NCI-H1930 (cell line): ENCODE data around the gene CELF1.

Experiments used
- DNase-seq, 2 experiments: peaks; one replicate each; lab custom pipeline; 2025; lab: John Stamatoyannopoulos, UW

Gene CELF1

DNA sequence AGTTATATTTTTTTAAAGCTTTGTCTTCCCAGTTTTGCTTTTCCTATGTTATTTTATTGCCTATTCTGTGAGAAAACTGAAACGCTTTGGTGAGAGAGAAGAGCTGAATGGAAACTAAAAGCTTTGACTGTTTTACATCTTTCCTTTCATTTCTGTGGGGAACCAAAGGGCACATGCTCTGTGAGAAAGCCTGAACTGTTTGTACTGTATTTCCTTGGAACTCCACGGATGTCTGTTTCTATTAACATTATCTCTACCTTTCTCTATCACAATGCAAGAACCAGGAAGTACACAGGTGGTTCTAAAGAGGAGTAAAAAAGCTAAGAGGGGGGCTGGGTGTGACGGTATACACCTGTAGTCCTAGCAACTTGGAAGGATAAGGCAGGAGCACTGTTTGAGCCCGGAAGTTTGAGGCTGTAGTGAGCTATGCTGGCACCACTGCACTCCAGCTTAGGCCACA, 43.8 kb downstream of the CELF1 start:
- DNase-seq: no peak

DNA sequence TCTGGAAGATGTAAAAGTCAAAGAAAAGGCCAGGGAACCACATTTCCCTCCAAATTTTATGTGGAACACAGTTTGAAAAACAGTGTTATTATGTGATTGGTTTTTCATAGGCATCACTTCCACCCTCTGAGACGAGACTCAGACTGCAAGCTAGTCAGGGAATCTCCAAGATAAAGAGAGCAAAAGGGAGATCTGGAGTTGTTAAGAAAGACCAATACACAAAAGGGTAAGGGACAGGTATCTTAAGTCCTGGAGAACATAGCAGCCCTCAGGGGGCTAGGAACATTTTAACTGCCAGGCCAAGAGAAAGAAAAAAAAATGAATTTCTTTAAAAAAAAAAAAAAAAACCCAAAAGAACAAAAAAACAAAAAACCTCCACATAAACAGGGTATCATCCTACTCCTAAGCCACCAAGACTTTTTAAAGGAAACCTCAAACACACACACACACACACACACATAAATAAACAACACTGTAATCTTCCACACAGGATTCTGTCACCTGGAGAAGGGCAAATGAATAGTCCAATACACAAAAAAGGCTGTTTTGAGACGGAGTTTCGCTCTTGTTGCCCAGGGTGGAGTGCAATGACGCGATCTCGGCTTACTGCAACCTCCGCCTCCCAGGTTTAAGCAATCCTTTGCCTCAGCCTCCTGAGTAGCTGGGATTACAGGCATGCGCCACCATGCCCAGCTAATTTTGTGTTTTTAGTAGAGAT, 44.5 kb downstream of the CELF1 start:
- no peak for DNase-seq

DNA sequence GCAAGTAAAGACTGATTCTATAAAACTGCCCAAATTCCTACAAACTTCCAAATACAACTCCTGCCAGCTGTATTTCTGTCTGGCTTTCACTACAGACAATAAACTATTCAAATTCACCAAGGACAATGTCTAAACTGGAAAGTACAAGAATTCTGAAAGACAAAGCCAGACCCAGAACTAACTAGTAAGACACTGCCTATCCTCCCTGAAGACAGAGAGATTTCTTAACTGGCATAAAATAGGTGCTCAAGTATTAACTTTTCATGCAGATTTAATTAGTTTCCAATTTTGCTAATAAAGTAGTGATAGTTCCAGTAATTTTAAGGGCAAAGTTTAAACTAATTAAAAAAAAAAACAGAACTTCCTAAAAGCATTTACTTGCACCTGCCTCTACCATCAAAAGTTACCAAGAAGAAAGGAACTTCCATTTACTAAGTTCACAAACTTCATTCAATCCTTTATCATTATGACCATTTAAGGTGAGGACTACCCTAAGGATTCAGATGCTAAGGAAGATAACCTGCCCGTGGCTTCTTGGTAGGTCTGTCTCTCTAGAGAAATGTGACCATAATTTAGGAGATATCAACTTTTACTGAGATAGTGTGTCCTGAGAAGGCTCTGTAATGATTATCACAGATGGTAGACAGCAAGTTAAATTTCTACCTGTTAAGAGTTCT, 45.2 kb downstream of the CELF1 start:
- DNase-seq: no peak

DNA sequence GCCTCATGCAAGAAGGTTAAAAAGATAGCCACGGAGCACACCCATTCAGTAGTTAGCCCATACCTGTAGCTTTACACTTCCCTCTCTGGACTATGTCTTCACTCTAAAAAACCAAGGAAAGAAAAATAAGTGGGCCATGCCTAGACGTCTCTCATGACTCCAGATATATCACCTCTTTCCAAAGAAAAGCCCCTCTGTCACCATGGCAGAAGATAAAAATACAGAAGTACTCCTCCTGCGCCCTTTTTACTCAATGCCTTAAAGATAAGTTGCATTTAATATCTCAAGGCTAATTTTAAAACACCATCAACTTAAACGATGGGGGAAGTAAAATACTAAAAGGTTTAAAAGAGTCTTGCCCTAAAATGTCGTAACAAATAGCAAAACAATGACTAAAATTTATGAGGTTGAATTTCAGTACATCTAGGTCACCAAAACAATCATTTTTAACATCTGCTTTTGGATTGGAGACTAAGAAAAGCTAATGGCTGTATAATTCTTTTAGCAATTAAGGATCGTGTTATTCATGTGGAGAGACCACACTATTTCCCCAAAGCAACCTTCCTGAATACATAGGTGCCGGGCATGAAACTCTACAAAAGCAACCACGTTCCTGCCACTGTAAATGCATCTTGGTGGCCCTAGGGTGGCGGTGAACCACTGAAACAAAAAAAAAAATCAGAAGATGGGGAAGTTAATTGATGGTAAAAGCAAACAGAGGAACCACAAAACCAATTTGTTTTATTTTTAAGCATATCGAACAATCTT, 46.0 kb downstream of the CELF1 start:
- DNase-seq: no peak

DNA sequence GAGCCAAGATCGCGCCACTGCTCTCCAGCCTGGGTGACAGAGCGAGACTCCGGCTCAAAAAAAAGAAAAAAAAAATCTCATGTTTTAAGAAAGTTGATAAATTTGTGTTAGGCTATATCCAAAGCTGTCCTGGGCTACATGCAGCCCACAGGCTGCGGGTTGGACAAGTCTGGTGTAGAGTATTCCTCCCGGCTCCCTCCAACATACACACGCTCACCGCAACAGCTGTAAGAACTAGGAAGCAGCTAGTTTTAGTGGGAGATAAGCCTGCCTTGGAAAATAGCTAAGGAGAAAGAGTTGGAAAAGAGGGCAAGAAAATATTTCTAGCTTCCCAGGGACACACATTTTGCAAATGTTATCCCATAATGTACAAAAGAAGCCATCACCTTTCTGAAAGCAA, 46.6 kb downstream of the CELF1 start:
- no peak for DNase-seq

DNA sequence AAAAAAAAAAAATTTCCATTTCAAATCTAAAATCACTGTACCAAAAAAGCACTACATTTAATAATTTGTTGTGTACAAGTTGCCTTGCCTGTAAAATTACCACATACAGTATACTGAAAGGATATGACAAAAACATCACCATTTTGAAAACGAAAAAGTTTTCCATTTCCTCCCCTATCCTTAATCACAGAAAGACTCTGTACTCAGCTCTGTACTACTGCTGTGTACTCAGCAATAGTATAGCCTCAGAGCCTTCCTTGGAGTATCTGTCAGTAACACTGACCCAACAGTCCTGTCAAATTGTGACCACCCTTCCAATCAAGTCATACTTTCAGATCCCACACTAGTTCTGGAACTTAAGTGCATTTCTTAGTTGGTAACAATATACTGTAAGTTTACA, 48.0 kb downstream of the CELF1 start:
- no peak for DNase-seq

DNA sequence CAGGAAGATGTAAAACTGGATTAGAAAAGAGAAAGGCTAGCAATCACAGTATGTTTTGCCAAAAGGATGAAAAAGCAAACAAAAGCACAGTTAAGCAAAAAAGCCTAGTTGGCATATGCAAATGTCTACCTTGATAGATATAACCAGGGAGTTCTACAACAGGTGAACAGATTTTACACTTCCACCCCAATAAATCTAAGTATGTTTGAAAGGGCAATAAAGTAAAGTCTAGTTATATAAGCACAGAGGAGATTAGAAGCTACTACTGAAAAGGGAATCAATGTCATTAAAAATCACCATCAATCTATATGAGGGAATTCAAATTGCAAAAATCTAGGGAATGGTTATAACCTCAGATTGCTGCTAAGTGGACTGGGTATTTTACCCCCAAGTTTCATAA, 49.7 kb downstream of the CELF1 start:
- no peak for DNase-seq

DNA sequence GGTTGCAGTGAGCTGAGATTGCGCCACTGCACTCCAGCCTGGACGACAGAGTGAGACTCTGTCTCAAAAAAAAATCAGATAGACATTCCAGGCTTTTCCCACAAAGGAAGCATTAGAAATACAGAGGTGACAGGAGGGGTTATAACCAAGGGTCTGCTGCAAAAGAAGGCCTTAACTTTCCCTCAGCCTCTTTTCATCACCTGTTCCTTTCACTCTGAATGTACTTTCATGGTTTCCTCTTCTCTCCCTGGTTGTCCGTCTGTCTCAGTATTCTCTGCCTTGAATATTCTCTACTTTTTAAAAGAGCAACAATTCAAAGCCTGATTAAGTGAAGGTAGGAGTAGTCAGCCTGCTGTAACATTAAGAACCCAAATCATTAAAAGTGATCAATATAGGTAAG, 50.2 kb downstream of the CELF1 start:
- DNase-seq: no peak

DNA sequence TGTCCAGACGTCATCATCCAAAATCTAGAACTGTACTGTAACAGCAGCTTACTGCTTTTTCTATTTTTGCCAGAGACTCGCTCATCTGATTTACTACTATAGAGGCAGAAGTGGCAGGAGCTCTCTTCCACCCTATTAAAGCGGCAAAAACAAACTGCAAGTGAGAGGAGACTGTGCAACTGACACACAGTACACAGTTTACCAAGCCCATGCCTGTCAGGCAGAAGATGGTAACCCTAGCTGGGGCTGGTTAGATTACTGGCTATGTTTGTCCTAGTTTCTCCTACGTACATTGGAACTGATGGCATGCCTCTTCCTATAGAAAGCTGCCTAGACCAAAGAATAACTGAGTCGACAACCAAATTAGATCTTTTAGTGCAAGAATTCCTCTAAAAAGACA, 51.8 kb downstream of the CELF1 start:
- no peak for DNase-seq

DNA sequence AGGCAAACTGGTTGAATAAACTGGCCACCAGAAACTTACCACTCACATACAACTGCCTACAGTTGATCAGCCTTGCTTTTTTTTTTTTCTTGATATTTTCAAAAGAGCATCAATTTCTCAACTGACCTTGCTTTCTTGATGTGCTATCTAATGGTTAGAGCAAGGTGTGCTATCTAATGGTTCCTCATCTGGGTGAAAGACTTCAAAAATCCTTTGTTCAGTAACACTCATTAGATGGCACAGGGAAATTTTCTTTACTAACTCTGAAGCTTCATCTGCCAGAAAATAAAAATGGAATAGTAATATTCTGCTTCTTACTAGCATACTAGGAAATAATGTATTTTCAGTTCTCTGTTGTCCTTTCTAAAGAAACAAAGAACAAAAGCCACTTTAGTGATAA, 52.8 kb downstream of the CELF1 start:
- no peak for DNase-seq

DNA sequence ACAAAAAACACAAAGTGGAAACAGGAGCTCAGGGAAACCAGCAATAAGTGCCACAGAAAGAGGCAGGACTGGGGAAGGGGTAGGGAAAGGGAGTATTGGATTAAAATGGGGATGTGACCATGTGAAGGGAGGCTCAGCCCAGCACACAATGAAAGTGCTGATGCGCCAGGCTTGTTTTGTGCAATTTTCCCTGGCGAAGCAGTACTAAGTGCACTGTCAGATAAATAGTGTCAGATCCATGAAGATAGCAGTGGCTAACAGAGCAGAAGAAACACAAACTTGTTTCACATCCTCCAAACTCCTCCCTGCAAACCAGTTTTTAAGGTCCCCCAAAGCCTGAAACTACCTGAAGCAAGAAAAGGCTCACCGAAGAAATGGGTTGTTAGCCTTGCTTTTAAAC, 53.3 kb downstream of the CELF1 start:
- DNase-seq: no peak

DNA sequence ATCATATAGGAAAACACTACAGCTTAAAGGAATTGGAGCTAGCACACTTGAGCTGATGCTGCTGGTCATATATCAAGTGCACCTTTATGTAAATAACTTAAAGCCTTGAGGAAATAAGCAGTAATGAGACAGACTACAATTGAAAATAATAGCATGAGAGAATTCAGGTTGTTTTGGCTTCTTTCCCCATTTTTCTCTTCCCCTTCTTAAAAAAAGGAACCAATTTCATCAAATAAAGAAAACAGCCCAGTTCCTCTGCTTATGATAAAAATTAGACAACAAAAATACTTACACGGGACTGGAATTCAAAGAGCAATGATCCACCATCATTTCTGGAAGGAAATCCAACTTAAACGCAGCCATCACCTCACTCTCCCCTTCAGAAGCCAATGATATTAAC, 53.8 kb downstream of the CELF1 start:
- DNase-seq: no peak

DNA sequence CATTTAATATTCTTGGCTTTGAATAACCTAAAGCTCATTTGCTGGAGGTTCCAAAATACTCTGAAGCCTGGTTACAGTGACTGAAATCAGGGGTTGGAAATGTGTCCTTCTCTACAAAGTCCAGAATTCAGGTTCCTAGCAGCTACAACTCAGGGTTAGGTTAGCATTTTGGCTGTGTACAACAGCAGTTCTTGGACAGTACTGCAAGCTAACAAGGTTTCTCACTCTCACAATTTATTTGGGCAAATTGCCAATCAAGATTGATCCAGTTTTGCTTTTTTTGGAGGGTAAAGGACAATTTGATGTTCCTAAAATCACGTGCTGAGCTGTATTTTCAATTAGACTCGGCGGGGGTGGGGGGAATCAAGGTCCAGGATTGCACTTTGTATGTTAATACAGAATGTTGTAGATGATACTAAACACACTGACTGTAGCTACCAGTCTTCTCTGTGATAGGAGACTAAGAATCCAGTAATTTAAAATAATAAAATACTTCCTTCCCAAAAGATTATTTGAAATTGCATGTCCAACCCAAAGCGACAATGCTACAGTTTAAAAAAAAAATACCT, 54.3 kb downstream of the CELF1 start:
- no peak for DNase-seq

DNA sequence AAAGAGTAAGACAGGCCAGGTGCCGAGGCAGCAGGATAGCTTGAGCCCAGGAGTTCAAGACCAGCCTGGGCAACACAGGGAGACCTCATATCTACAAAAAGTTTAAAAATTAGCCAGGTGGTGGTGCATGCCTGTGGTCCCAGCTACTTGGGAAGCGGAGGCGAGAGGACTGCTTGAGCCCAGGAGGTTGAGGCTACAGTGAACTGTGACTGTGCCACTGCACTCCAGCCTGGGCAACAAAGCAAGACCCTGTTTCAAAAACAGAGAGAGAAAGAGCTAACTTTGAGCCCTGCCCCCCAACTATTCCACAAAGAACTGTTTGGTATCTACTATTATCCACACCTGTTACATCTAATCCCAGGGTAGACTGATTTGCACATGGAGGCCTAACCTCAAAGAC, 54.8 kb downstream of the CELF1 start:
- no peak for DNase-seq

DNA sequence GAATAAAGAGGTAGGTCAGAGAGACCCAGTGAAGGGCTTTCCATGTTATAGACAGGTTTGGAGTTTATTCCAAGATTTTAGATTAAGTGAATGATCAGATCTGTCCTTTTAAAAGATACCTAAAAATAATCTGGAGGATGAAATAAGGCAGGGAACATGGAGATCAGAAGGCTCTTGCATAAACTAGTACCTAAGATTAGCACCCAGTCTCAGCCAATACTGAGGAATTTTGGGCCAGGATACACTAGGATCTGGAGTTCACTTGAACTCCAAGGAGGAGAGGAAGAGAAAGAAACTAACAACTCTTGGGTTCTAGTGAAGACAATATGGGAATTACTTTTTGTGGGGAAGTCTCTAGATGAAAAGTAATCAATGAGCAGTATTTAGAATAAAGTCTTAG, 56.1 kb downstream of the CELF1 start:
- DNase-seq: no peak

DNA sequence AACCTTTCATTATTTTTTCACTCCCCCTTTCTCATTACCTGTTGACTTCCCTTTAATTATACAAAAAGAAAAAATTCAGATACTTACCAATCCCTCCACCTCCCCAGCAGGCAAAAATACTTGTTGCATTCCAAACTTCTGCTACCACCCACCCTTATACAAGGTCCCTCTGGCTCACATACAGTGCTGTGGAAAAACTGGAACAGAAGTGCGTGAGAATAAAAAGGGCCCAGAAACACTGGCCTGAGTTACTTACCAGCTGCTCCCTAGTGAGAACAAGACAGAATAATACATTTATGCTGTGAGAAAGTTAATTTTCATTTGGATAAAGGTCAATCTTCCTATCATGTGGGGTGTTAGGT, 57.1 kb downstream of the CELF1 start:
- no peak for DNase-seq

DNA sequence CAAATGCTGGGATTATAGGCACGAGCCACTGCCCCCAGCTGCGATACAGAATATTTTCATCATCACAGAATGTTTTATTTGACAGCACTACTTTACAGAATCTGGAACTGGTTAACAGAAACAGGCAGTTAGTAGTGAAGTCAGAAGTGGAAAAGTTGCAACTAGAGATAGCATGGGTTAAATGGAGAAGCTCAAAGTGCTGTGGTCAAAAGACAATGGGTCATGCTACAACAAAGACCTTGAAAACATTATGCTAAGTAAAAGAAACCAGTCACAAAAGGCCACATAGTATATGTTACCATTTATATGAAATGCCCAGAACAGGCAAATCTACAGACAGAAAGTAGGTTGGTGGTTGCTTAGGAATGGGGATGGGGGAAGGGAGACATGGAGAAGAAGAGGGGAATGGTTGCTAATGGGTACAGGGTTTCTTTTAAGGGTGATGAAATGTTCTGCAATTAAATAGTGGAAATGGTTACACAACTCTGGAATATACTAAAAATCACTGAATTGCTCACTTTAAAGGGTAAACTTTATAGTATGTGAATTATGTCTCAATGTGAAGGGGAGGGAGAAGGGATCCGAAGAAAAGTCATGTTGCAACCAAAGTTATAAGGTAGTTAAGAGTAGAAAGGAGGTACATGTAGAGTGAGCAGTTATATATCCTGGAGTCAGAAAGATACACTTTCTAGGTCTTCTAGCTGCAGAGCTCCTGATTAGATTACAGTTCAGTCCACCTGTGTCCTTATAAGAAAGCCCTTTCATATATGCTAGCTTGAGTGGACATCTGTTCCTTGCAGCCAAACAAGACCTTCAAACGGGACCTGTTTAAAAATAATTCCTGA, 57.7 kb downstream of the CELF1 start:
- DNase-seq: no peak

DNA sequence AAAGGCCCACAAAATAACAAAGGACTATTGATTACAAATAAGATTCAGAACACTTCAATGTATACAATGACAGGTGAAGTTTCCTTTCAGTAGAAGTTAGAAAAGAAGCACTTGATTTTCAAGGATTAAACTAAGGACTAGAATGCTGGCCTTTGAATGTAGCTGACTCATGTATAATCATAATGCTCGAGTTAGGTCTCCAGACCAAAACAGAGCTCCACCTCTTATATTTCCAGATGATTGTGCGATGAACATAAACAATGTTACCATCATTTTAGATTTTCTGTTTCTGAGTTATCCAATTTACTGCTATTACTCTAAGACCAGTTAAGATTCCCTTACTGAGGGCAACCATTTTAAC, 63.6 kb downstream of the CELF1 start:
- no peak for DNase-seq

DNA sequence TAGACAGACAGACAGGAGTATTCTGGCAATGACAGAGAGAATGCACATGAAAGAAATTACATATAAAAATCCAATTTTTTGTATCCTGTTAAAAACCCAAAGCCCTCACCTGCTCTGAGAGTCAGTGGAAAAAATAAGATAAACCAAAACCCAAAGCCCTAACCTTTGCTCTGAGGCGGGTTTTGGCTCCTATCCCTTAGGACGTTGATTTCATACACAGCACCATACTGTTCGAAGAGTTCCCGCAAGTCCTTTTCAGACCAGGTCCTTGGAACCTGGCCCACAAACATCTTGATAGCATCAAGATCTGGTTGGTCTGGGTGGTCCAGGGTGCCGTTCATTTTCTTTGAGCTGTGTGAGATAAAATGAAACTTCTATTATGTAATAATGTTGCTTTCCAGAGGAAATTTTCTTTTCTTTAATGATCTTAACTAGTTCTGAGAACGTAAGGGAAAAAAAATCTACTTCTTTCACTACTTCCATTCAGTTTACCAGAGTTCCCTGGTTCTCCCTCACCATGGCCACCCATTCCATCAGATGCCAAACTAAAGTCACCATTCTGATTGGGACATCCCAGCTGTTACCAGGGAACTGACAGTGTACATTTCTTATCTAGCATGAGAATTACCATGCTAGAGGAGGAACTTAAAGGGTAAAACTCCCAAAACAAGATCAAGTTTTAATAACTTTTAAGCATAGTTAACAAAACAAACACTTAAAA, 64.1 kb downstream of the CELF1 start:
- DNase-seq: no peak

DNA sequence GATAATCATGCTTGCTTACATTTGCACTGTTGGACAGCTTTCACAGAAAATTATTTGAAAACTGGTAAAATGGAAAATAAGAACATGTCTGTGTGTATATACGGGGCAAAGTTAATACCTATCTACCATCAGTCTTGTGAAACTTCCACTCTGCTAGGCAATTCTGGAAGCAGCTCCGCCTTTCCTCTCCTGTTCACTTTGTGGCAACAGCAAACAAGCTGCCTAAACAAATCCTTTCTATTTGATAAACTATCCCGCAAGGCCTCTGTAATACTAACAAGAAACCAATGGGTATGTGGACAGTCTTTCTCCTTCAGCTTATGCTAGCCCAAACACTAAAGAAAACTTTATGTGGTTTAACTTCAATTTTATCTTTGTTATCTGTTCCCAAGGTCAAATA, 64.8 kb downstream of the CELF1 start:
- DNase-seq: no peak

DNA sequence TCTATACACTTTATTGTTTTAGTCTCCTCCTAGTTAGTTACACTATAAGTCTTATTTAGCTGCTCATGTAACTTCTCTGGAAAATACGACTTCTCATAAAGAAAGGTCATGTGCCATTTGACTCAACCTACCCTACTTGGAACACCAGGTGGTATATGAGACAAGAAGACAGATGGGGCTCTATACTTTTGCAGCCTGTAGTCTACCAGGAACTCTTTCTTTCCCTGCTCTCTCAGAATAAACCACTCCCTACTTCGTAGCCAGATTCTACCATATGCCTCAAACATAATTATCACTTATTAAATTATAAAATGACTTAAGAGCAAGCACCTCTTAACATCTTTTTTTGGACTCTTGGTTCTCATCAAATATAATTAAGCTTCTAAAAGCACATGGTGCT, 65.5 kb downstream of the CELF1 start:
- no peak for DNase-seq
